Measurements from ENCODE around the gene PODXL. TPM values are rescaled to one million over a fixed set of nuclear protein-coding genes. Genes with fewer than 3 reads are reported as not detected.

Gene PODXL
- polyA plus RNA-seq, 2 of the 4 experiments (the other 2 are of a cell fraction): 13.2 to 35.3 TPM

GRCh38 chr7:131563918-131564317 is 7.5 kb upstream of the PODXL start (continued):
- TF ChIP-seq PBX3 (IDR thresholded peaks at IDR 0.05) (no peak), FOSB (CRISPR knock-in tag; IDR thresholded peaks at IDR 0.05) (no peak), CBX8 (IDR thresholded peaks at IDR 0.05) (no peak), MYC (IDR thresholded peaks at IDR 0.05; ENCODE audit: borderline replicate concordance, low read length) (no peak), KDM5A (IDR thresholded peaks at IDR 0.05) (no peak)

DNA sequence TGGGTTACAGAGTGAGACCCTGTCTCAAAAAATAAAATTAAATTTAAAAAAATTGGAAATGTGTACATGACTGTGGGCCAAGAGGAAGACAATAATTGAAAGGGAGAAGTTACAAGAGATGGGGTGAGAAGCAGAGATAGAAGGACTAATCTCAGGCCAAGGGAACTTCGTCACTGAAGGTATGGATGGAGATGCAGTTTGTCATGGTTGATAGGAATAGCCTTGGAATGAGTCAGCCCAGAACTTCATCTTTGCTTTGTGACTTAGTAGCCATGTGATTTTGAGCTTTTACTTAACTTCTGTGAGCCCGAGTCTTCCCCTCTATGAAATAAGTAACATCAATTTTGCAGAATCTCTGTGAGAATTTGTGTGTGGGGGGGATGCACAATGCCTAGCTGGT is 6.5 kb upstream of the PODXL start:
- DNase-seq (ENCODE audit: low read depth in 1 of 2, low spot score in 1 of 2): no peak
- peak in 1 of 2 experiments; percentile 48; a peak in 1 of 6 replicates for ATAC-seq
- Histone ChIP-seq H3K4me1 (no peaks in the 10 kb centered on the region), H3K9me3 (no peaks in the 10 kb centered on the region), H3K4me2 (no peak overlapping the region), H3K27ac (no peak overlapping the region), H3K4me3 (no peak overlapping the region)
- no peak for FAIRE-seq
- no peak for TF ChIP-seq FOXS1 (CRISPR knock-in tag; IDR thresholded peaks at IDR 0.05)
- TF ChIP-seq EHF (CRISPR knock-in tag; IDR thresholded peaks at IDR 0.05): no peak
- TF ChIP-seq CBX2 (IDR thresholded peaks at IDR 0.05; ENCODE audit: borderline replicate concordance, low read depth): no peak
- no peak for TF ChIP-seq NPAS2 (CRISPR knock-in tag; IDR thresholded peaks at IDR 0.05; ENCODE audit: borderline replicate concordance)
- TF ChIP-seq NFE2L2 (conservative IDR thresholded peaks at IDR 0.05; ENCODE audit: low read length): no peak
- TF ChIP-seq HOXA7 (CRISPR knock-in tag; IDR thresholded peaks at IDR 0.05): no peak
- no peak for TF ChIP-seq KDM5A (IDR thresholded peaks at IDR 0.05)
- no peak for TF ChIP-seq RNF2 (IDR thresholded peaks at IDR 0.05; ENCODE audit: borderline replicate concordance, low read depth)
- no peak for TF ChIP-seq ZNF302 (CRISPR knock-in tag; IDR thresholded peaks at IDR 0.05)
- TF ChIP-seq MYC (IDR thresholded peaks at IDR 0.05; ENCODE audit: borderline replicate concordance, low read length): no peak
- no peak for TF ChIP-seq ZC3H11A (IDR thresholded peaks at IDR 0.05)
- TF ChIP-seq FOSB (CRISPR knock-in tag; IDR thresholded peaks at IDR 0.05): no peak
- ChIA-PET POLR2A (no interaction called here), CTCF (interaction anchor here (0.6 to 4.9 kb wide), 5 partner anchors 10 to 94 kb away, joined by 3 to 23 read pairs (median 3); no protein-coding TSS in a partner anchor)
- WGBS (ENCODE audit: missing lambda C conversion rate): 49% methylated on average over 2 of the region's 2 CpGs

GRCh38 chr7:131560061-131560460 is 3.6 kb upstream of the PODXL start:
- TF ChIP-seq GATA3 (IDR thresholded peaks at IDR 0.05; ENCODE audit: borderline replicate concordance) (no peak), JUNB (IDR thresholded peaks at IDR 0.05) (no peak), FOSL2 (IDR thresholded peaks at IDR 0.05) (no peak), FOSL2 (CRISPR knock-in tag; IDR thresholded peaks at IDR 0.05) (no peak), TFCP2L1 (CRISPR knock-in tag; IDR thresholded peaks at IDR 0.05) (no peak), ZNF302 (CRISPR knock-in tag; IDR thresholded peaks at IDR 0.05) (no peak), CHD2 (IDR thresholded peaks at IDR 0.05; ENCODE audit: low read length, partially characterized antibody) (no peak), ESRRA (IDR thresholded peaks at IDR 0.05; ENCODE audit: borderline replicate concordance, low read length) (no peak), EHF (CRISPR knock-in tag; IDR thresholded peaks at IDR 0.05) (no peak), RNF2 (IDR thresholded peaks at IDR 0.05; ENCODE audit: borderline replicate concordance, low read depth) (no peak), HDAC2 (IDR thresholded peaks at IDR 0.05) (no peak), ELK1 (IDR thresholded peaks at IDR 0.05; ENCODE audit: low read depth, low read length) (no peak), CEBPB (IDR thresholded peaks at IDR 0.05) (no peak)
- DNase-seq (ENCODE audit: low read depth in 1 of 2, low spot score in 1 of 2) (no peak), FAIRE-seq (no peak), ATAC-seq (no peak)
- Histone ChIP-seq H3K4me1 (peaks cover 8% of the 10 kb centered on the region; the same call in 1 of the 3 replicates), H3K27ac (no peak overlapping the region), H3K9me3 (no peaks in the 10 kb centered on the region), H3K4me2 (no peak overlapping the region), H3K4me3 (no peak overlapping the region)
- WGBS (ENCODE audit: missing lambda C conversion rate): 81% methylated on average over 2 of the region's 2 CpGs
- ChIA-PET CTCF (no interaction called here), POLR2A (no interaction called here)

Data from A549 (cell line).